Gastrocnemius medialis (tissue), 4 donors: ENCODE data around the gene RPL35.

Experiments used
- POLR2A ChIP-seq, 2 donors: fragments of 450-650 bp; IDR thresholded peaks; one replicate each; pipeline ENCODE4 v1.6.1; 2017; ENCODE audit warnings: antibody characterized with exemption in 2 of 2, mild to moderate bottlenecking in 2 of 2, moderate library complexity in 2 of 2
- TF ChIP-seq, protein P1 (sequence below), 5 experiments: fragments of 450-650 bp in 3 of 5; fragments of 200-600 bp in 2 of 5; sonication (generic) in 2 of 5; IDR thresholded peaks in 4 of 5; conservative IDR thresholded peaks in 1 of 5; 1 replicate in 4 of 5; 2 replicates in 1 of 5; pipeline ENCODE4 v1.5.1; 2016 to 2019; ENCODE audit warnings: antibody characterized with exemption in 5 of 5, mild to moderate bottlenecking in 3 of 5, moderate library complexity in 3 of 5

DNA sequence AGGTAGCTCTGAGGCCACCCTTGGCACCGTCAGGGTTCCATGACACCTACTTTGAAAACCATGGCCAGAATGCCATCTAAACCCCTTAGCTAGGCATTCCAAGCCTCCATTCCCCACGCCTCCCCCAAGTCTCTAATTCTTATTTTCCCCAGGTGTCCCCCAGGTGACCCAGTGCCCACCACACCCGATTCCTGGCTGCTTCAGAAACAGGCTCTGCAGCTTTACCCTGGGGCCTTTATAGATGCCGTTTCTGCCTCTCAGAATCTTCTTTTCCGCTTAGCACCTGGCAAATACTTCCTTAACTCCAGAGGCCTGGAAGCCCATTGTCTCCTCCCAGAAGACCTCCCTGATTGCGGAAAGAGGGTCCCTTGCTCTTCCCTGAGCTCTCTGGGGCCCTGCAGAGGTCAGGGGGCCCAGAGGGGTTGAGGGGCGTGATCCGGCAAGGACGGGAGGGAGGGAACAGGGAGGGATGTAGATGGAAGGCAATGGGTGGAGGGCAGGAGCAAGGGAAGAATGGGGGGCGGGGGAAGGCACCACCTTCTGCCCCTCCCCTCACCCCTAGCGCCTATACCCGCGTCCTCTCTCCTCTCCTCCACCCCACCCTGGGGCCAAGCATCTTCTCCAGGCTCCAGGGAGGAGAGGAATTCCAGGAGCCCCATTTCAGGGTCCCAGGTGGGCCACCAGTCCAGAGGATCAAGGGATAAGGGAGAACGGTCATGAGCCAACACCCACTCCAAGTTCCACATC lies 20.5 kb downstream of the RPL35 start:
- TF ChIP-seq, protein P1, sequence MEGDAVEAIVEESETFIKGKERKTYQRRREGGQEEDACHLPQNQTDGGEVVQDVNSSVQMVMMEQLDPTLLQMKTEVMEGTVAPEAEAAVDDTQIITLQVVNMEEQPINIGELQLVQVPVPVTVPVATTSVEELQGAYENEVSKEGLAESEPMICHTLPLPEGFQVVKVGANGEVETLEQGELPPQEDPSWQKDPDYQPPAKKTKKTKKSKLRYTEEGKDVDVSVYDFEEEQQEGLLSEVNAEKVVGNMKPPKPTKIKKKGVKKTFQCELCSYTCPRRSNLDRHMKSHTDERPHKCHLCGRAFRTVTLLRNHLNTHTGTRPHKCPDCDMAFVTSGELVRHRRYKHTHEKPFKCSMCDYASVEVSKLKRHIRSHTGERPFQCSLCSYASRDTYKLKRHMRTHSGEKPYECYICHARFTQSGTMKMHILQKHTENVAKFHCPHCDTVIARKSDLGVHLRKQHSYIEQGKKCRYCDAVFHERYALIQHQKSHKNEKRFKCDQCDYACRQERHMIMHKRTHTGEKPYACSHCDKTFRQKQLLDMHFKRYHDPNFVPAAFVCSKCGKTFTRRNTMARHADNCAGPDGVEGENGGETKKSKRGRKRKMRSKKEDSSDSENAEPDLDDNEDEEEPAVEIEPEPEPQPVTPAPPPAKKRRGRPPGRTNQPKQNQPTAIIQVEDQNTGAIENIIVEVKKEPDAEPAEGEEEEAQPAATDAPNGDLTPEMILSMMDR (IDR thresholded peaks at IDR 0.05 in 4 of 5, conservative IDR thresholded peaks at IDR 0.05 in 1 of 5): no peak
- no peak for TF ChIP-seq POLR2A (IDR thresholded peaks at IDR 0.05)
